GM21737 (cell line): ENCODE measurements around the gene PTPN23.
"Not testable (repeated sequence)": the region's sequence is repeated elsewhere in the genome, so short reads cannot be mapped to it uniquely, and the experiment has no call there.

Experiments used
- ATAC-seq: cut with Tn5 transposase; IDR thresholded peaks from one replicate; pipeline ENCODE4 v1.9.1; 2021; ENCODE audit warnings: mild to moderate bottlenecking, moderate library complexity; ENCODE audit not compliant: unreplicated experiment

Gene PTPN23

GRCh38 chr3:47434849-47435248, 54.0 kb downstream of the PTPN23 start:
- ATAC-seq = no peak

GRCh38 chr3:47436180-47436579, 55.4 kb downstream of the PTPN23 start:
- ATAC-seq = no peak

GRCh38 chr3:47440131-47440530, 59.3 kb downstream of the PTPN23 start:
- no peak for ATAC-seq

GRCh38 chr3:47441796-47442551, 61.2 kb downstream of the PTPN23 start:
- ATAC-seq = no peak

- no peak for ATAC-seq
These were observed 62.8 kb downstream of the PTPN23 start for GRCh38 chr3:47443611-47443995.

GRCh38 chr3:47444103-47444502, 63.3 kb downstream of the PTPN23 start:
- ATAC-seq = no peak

- no peak for ATAC-seq
These were observed 71.8 kb downstream of the PTPN23 start for GRCh38 chr3:47452453-47453215.

GRCh38 chr3:47455806-47456452, 75.1 kb downstream of the PTPN23 start:
- ATAC-seq = no peak

GRCh38 chr3:47456984-47457383, 76.2 kb downstream of the PTPN23 start:
- no peak for ATAC-seq

GRCh38 chr3:47459534-47460085, 78.8 kb downstream of the PTPN23 start:
- ATAC-seq = not testable (repeated sequence)
